Liver (tissue), 9 donors: ENCODE results near the gene ABCB6. TPM values are rescaled to one million over a fixed set of nuclear protein-coding genes. Genes with fewer than 3 reads are reported as not detected.

Experiments
- DNase-seq: peaks from one replicate; pipeline ENCODE4 v3.0.0-alpha.2; 2017; ENCODE audit warnings: low spot score
- H3K27ac ChIP-seq, 2 donors: one replicate each; pipeline ENCODE4 v1.7.0; 2013; ENCODE audit warnings: inconsistent platforms in 2 of 2, low read length in 2 of 2, control low read depth in 1 of 2, low read depth in 1 of 2, mild to moderate bottlenecking in 1 of 2
- H3K27me3 ChIP-seq, 4 donors: one replicate each; pipeline versions ENCODE4 v1.6.1 to v1.7.0; 2013; ENCODE audit warnings: low read length in 3 of 4, inconsistent platforms in 1 of 4, mild to moderate bottlenecking in 1 of 4, moderate library complexity in 1 of 4; ENCODE audit not compliant: control insufficient read depth in 4 of 4, insufficient read depth in 4 of 4
- H3K36me3 ChIP-seq, 4 donors: one replicate each; pipeline versions ENCODE4 v1.6.1 to v1.7.0; 2013; ENCODE audit warnings: low read length in 3 of 4, mild to moderate bottlenecking in 3 of 4, low read depth in 1 of 4, moderate library complexity in 1 of 4; ENCODE audit not compliant: control insufficient read depth in 4 of 4, insufficient read depth in 3 of 4
- H3K4me1 ChIP-seq, 4 donors: one replicate each; pipeline versions ENCODE4 v1.6.1 to v1.7.0; 2013; ENCODE audit warnings: low read length in 3 of 4, mild to moderate bottlenecking in 3 of 4, moderate library complexity in 1 of 4; ENCODE audit not compliant: control insufficient read depth in 4 of 4, insufficient read depth in 4 of 4
- H3K4me3 ChIP-seq, 3 donors: one replicate each; pipeline versions ENCODE4 v1.6.1 to v1.7.0; 2013; ENCODE audit warnings: low read length in 3 of 3, control low read depth in 1 of 3, low read depth in 1 of 3, mild to moderate bottlenecking in 1 of 3
- H3K9ac ChIP-seq, 2 donors: one replicate each; pipeline ENCODE4 v1.7.0; 2013; ENCODE audit warnings: low read length in 2 of 2, mild to moderate bottlenecking in 2 of 2, moderate library complexity in 2 of 2, control low read depth in 1 of 2, low read depth in 1 of 2
- H3K9me3 ChIP-seq, 4 donors: one replicate each; pipeline versions ENCODE4 v1.6.1 to v1.7.0; 2013; ENCODE audit warnings: low read length in 3 of 4; ENCODE audit not compliant: control insufficient read depth in 4 of 4
- CTCF ChIP-seq: fragments of 150-350 bp; IDR thresholded peaks from 2 replicates; pipeline ENCODE4 v1.5.1; 2017; ENCODE audit warnings: improper control_type of control experiment, low read depth, low read length; ENCODE audit not compliant: missing input control
- FOXA2 ChIP-seq: IDR thresholded peaks from 2 replicates; pipeline ENCODE4 v1.6.1; 2016; ENCODE audit warnings: antibody characterized with exemption
- RAD21 ChIP-seq, 2 donors: IDR thresholded peaks; 2 replicates each; pipeline ENCODE4 v1.6.1; 2016; ENCODE audit warnings: antibody characterized with exemption in 2 of 2, mild to moderate bottlenecking in 2 of 2
- REST ChIP-seq: IDR thresholded peaks from 2 replicates; pipeline ENCODE4 v1.6.1; 2016; ENCODE audit warnings: antibody characterized with exemption, mild to moderate bottlenecking
- SP1 ChIP-seq: IDR thresholded peaks from 2 replicates; pipeline ENCODE4 v1.6.1; 2018; ENCODE audit warnings: antibody characterized with exemption, mild to moderate bottlenecking
- YY1 ChIP-seq: IDR thresholded peaks from 2 replicates; pipeline ENCODE4 v1.6.1; 2016; ENCODE audit warnings: antibody characterized with exemption, mild to moderate bottlenecking
- WGBS: extraction: QIAGEN DNeasy Blood & Tissue Kit; methylation state at CpG from one replicate; pipeline ENCODE4 v1.1.7; 2013; 5-methylcytosine and 5-hydroxymethylcytosine counted together
- polyA plus RNA-seq, 2 donors: library from polyadenylated mRNA; stranded (reverse) in 1 of 2; unstranded in 1 of 2; fragments of 200-250 nt in 1 of 2; fragments of >200 nt in 1 of 2; fragmentation: Nextera tagmentation in 1 of 2; extraction: Ambion mirVana in 1 of 2; gene quantifications; one replicate each; pipeline versions ENCODE4 v1.2.1 to v1.2.3, GENCODE V29; 2013 to 2015
- total RNA-seq, 2 donors: library from RNA; depleted of rRNA; stranded (reverse); fragments of >200 nt; gene quantifications; one replicate each; pipeline ENCODE4 v1.2.3, GENCODE V29; 2014
- TF ChIP-seq, protein P1 (sequence below): IDR thresholded peaks from 2 replicates; pipeline ENCODE4 v1.6.1; 2016; ENCODE audit warnings: antibody characterized with exemption
- TF ChIP-seq, protein P2 (sequence below): IDR thresholded peaks from 2 replicates; pipeline ENCODE4 v1.6.1; 2016; ENCODE audit warnings: antibody characterized with exemption
- donor health status: healthy.
- donor health status: healthy.
- donor health status: healthy.
- donor health status: healthy.
- donor health status: healthy.

ABCB6 gene
- total and polyA plus RNA-seq, 4 donors: 19.0 to 96.1 (median 47.8) TPM

DNA sequence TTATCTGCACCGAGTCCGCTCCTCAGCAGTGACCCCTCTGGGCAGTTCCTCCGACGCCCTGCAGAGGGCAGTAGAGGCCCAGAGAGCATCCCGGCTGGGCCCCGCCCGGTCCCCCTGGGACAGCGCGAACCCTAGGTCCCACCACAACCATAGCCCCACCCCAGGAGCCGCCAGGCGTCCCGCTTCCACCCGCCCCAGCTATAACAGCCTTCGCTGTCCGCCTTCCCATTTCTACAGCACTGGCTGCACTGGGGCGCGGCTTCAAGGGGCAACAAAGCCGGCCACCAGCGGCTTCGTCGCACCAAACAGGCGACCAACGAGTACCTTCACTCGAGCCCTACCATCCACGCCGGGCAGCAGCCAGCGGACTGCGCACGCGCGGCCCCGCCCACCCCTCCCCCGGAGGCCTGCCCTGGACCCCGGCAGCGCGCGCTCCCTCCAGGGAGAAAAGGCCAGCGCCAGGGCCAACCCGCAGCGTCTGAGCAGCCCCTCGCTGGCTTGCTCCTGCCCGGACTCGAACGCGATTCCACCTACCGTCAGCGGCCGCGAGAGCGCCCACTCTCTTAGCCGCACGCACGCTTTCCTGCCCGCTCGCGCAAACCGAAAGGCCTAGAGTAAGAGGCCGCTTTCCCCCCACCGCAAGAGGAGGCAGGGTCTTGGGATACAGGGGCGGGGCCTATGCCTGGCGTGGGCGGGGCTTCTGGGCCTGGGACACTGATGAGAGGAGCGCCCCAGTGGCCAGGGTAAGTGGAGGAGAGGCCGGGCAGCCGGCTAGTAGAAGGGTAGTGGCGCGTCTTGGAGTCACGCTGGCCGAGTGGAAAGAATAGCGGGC is 58.4 kb downstream of the ABCB6 start, which contains the start of gene NHEJ1:
Gene NHEJ1, minus strand, starts transcription at position 630 of the 832 bp plus-strand sequence. CDS start 2,453 bp downstream, outside the sequence.
- peak within 1 kb of the TSS; percentile 92 to 97 for H3K27ac ChIP-seq
- TF ChIP-seq REST: peak; percentile 58
- TF ChIP-seq, protein P1, sequence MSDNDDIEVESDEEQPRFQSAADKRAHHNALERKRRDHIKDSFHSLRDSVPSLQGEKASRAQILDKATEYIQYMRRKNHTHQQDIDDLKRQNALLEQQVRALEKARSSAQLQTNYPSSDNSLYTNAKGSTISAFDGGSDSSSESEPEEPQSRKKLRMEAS: no peak
- peak; percentile 41 for TF ChIP-seq YY1
- TF ChIP-seq RAD21 (IDR thresholded peaks at IDR 0.05): peak; percentile 85 to 89
- peak; percentile 52 for TF ChIP-seq SP1
- TF ChIP-seq, protein P2, sequence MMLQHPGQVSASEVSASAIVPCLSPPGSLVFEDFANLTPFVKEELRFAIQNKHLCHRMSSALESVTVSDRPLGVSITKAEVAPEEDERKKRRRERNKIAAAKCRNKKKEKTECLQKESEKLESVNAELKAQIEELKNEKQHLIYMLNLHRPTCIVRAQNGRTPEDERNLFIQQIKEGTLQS: no peak
- TF ChIP-seq CTCF: peak; percentile 98
- TF ChIP-seq FOXA2: no peak
- WGBS: under 1% methylated on average over 70 of the region's 70 CpGs
- peaks cover 2 to 15% (median 12%) of the 10 kb centered on the region in 4 donors for H3K4me1 ChIP-seq
- no peaks in the 10 kb centered on the region for H3K27me3 ChIP-seq
- H3K9ac ChIP-seq: peak within 1 kb of the TSS; percentile 60 to 71
- H3K9me3 ChIP-seq: no peaks in the 10 kb centered on the region
- H3K36me3 ChIP-seq: peaks cover 2 to 16% (median 11%) of the 10 kb centered on the region in 4 donors
- H3K4me3 ChIP-seq: peak within 1 kb of the TSS; percentile 67 to 85 (median 75)
- peak; percentile 99 for DNase-seq

Other genes with a start within 250 kb of the ABCB6 start
- not detected for gene FEV, start 233.8 kb downstream of the ABCB6 start, total RNA-seq
- not detected for gene FEV, start 233.8 kb downstream of the ABCB6 start, polyA plus RNA-seq
- not detected for gene CRYBA2, start 225.5 kb downstream of the ABCB6 start, total RNA-seq
- not detected for gene CRYBA2, start 225.5 kb downstream of the ABCB6 start, polyA plus RNA-seq
- not detected for gene CFAP65, start 177.4 kb downstream of the ABCB6 start, total RNA-seq
- gene CFAP65, start 177.4 kb downstream of the ABCB6 start, polyA plus RNA-seq: not detected
- gene IHH, start 158.0 kb downstream of the ABCB6 start, total RNA-seq: 1 to 10 TPM in 1 of 2 donors, under 1 TPM in 1; 0.75 to 2.4 TPM
- gene IHH, start 158.0 kb downstream of the ABCB6 start, polyA plus RNA-seq: under 1 TPM; 0.51 to 0.82 TPM
- gene NHEJ1, start 58.1 kb downstream of the ABCB6 start, total RNA-seq: 10 to 100 TPM; 11.8 to 13.5 TPM
- 1 to 10 TPM; 6.1 to 8.0 TPM for gene NHEJ1, start 58.1 kb downstream of the ABCB6 start, polyA plus RNA-seq
- 1 to 10 TPM in 1 of 2 donors, under 1 TPM in 1; 0.23 to 2.4 TPM for gene SLC23A3, start 48.9 kb downstream of the ABCB6 start, total RNA-seq
- under 1 TPM; 0.38 to 0.94 TPM for gene SLC23A3, start 48.9 kb downstream of the ABCB6 start, polyA plus RNA-seq
- gene CNPPD1, start 42.0 kb downstream of the ABCB6 start, total RNA-seq: 10 to 100 TPM; 16.5 to 39.8 TPM
- gene CNPPD1, start 42.0 kb downstream of the ABCB6 start, polyA plus RNA-seq: 10 to 100 TPM; 16.7 to 26.5 TPM
- gene RETREG2, start 40.7 kb downstream of the ABCB6 start, total RNA-seq: 10 to 100 TPM; 34.1 to 41.2 TPM
- 10 to 100 TPM; 21.7 to 42.8 TPM for gene RETREG2, start 40.7 kb downstream of the ABCB6 start, polyA plus RNA-seq
- gene ZFAND2B, start 12.2 kb downstream of the ABCB6 start, total RNA-seq: 10 to 100 TPM; 19.6 to 29.8 TPM
- gene ZFAND2B, start 12.2 kb downstream of the ABCB6 start, polyA plus RNA-seq: 10 to 100 TPM; 21.9 to 53.8 TPM
- gene ATG9A, start 10.7 kb upstream of the ABCB6 start, total RNA-seq: 10 to 100 TPM; 44.7 to 68.1 TPM
- gene ATG9A, start 10.7 kb upstream of the ABCB6 start, polyA plus RNA-seq: 10 to 100 TPM; 24.3 to 31.1 TPM
- 10 to 100 TPM; 15.5 to 30.6 TPM for gene ANKZF1, start 10.8 kb upstream of the ABCB6 start, total RNA-seq
- 10 to 100 TPM in 1 of 2 donors, 1 to 10 TPM in 1; 9.0 to 25.5 TPM for gene ANKZF1, start 10.8 kb upstream of the ABCB6 start, polyA plus RNA-seq
- gene GLB1L, start 26.5 kb upstream of the ABCB6 start, total RNA-seq: 1 to 10 TPM; 2.8 to 5.2 TPM
- 1 to 10 TPM; 2.3 TPM for gene GLB1L, start 26.5 kb upstream of the ABCB6 start, polyA plus RNA-seq
- gene STK16, start 26.5 kb upstream of the ABCB6 start, total RNA-seq: 10 to 100 TPM; 14.8 to 44.3 TPM
- gene STK16, start 26.5 kb upstream of the ABCB6 start, polyA plus RNA-seq: 10 to 100 TPM in 1 of 2 donors, 1 to 10 TPM in 1; 5.8 to 32.5 TPM
- gene TUBA4B, start 34.3 kb upstream of the ABCB6 start, total RNA-seq: under 1 TPM in 1 of 2 donors, not detected in 1; 0.08 TPM
- under 1 TPM; 0.19 to 0.20 TPM for gene TUBA4B, start 34.3 kb upstream of the ABCB6 start, polyA plus RNA-seq
- gene TUBA4A, start 35.0 kb upstream of the ABCB6 start, total RNA-seq: 10 to 100 TPM; 16.2 to 25.5 TPM
- 10 to 100 TPM; 37.6 to 63.1 TPM for gene TUBA4A, start 35.0 kb upstream of the ABCB6 start, polyA plus RNA-seq
- 10 to 100 TPM; 22.0 to 71.8 TPM for gene DNAJB2, start 60.4 kb upstream of the ABCB6 start, total RNA-seq
- gene DNAJB2, start 60.4 kb upstream of the ABCB6 start, polyA plus RNA-seq: 10 to 100 TPM in 1 of 2 donors, 1 to 10 TPM in 1; 7.4 to 32.0 TPM
- gene PTPRN, start 90.4 kb upstream of the ABCB6 start, total RNA-seq: 1 to 10 TPM in 1 of 2 donors, not detected in 1; 2.2 TPM
- not detected for gene PTPRN, start 90.4 kb upstream of the ABCB6 start, polyA plus RNA-seq
- not detected for gene RESP18, start 113.8 kb upstream of the ABCB6 start, total RNA-seq
- not detected for gene RESP18, start 113.8 kb upstream of the ABCB6 start, polyA plus RNA-seq
- 10 to 100 TPM; 25.8 to 58.4 TPM for gene DNPEP, start 169.0 kb upstream of the ABCB6 start, total RNA-seq
- gene DNPEP, start 169.0 kb upstream of the ABCB6 start, polyA plus RNA-seq: 10 to 100 TPM; 41.0 to 50.5 TPM
- gene DES, start 199.4 kb upstream of the ABCB6 start, total RNA-seq: 10 to 100 TPM in 1 of 2 donors, under 1 TPM in 1; 0.23 to 50.0 TPM
- 1 to 10 TPM in 1 of 2 donors, under 1 TPM in 1; 0.15 to 6.2 TPM for gene DES, start 199.4 kb upstream of the ABCB6 start, polyA plus RNA-seq
- under 1 TPM; 0.51 to 0.75 TPM for gene SPEG, start 215.9 kb upstream of the ABCB6 start, total RNA-seq
- gene SPEG, start 215.9 kb upstream of the ABCB6 start, polyA plus RNA-seq: under 1 TPM; 0.57 to 0.96 TPM